HCT116 (cell line): ENCODE results near the gene ZNF683. TPM values are rescaled to one million over a fixed set of nuclear protein-coding genes. Genes with fewer than 3 reads are reported as not detected.

Source experiments
- ATAC-seq: fragments of 200-7000 bp; cut with Tn5 transposase; 2 replicates; pipeline ENCODE4 v1.9.1; 2020; ENCODE audit warnings: mild to moderate bottlenecking, moderate library complexity
- BruUV-seq: library from RNA; stranded (reverse); fragments of 400-500 nt; replicated peaks from 2 replicates; lab custom pipeline; 2021; lab: Mats Ljungman, UMichigan
- CTCF ChIA-PET: fragments of 300-600 bp; sonication (Branson Sonifier 250); formaldehyde crosslinking; loops from one replicate; lab custom pipeline; 2021; ENCODE audit warnings: antibody characterized with exemption; lab: Charles Lee
- POLR2A ChIA-PET: fragments of 300-600, 350-600 bp; sonication (Branson Sonifier 250); formaldehyde crosslinking; loops from one replicate; lab custom pipeline; 2021; ENCODE audit warnings: antibody characterized with exemption; lab: Charles Lee
- RAD21 ChIA-PET, 2 experiments: fragments of 300-600 bp; sonication (Branson Sonifier 250); formaldehyde crosslinking; loops; one replicate each; lab custom pipeline; 2023; ENCODE audit warnings: low total read pairs in 2 of 2; ENCODE audit not compliant: uncharacterized antibody in 2 of 2, unreplicated experiment in 2 of 2, low non-redundant PET in 1 of 2; lab: Charles Lee
- DNase-seq: peaks from one replicate; pipeline ENCODE4 v3.0.0-alpha.2; 2010; ENCODE audit warnings: low read depth, low spot score
- H2AFZ ChIP-seq: fragments of 200-600 bp; shearing (Covaris generic), sonication (generic); 2 replicates; pipeline ENCODE4 v1.6.1; 2017; ENCODE audit warnings: low read depth, mixed run types, mixed read lengths, antibody characterized with exemption, low read length; ENCODE audit not compliant: poor library complexity, severe bottlenecking
- H3K27ac ChIP-seq: 2 replicates; pipeline ENCODE4 v1.5.1; 2012; ENCODE audit warnings: low read depth, low read length
- H3K27me3 ChIP-seq: fragments of 200-600 bp; sonication (generic); 2 replicates; pipeline ENCODE4 v1.6.1; 2016; ENCODE audit warnings: mixed run types, low read length, mixed read lengths; ENCODE audit not compliant: insufficient read depth
- H3K36me3 ChIP-seq, 2 experiments: fragments of 200-500 bp in 1 of 2; fragments of 200-600 bp in 1 of 2; sonication (Bioruptor generic) in 1 of 2; sonication (generic) in 1 of 2; 2 replicates each; pipeline versions ENCODE4 v1.5.1 to v1.6.1; 2014 to 2016; ENCODE audit warnings: low read length in 2 of 2, inconsistent platforms in 1 of 2, mixed read lengths in 1 of 2, mixed run types in 1 of 2; ENCODE audit not compliant: insufficient read depth in 2 of 2, control insufficient read depth in 1 of 2
- H3K4me1 ChIP-seq, 2 experiments: fragments of 200-600 bp in 1 of 2; sonication (generic) in 1 of 2; 2 replicates each; pipeline versions ENCODE4 v1.5.1 to v1.6.1; 2012 to 2017; ENCODE audit warnings: low read length in 2 of 2, inconsistent platforms in 1 of 2, mild to moderate bottlenecking in 1 of 2, mixed read lengths in 1 of 2, mixed run types in 1 of 2, moderate library complexity in 1 of 2; ENCODE audit not compliant: insufficient read depth in 2 of 2, control insufficient read depth in 1 of 2
- H3K4me2 ChIP-seq: fragments of 200-600 bp; sonication (generic); 2 replicates; pipeline ENCODE4 v1.6.1; 2017; ENCODE audit warnings: mixed run types, low read length, mixed read lengths
- H3K4me3 ChIP-seq, 2 experiments: fragments of 200-600 bp in 1 of 2; sonication (generic) in 1 of 2; replicated peaks in 1 of 2; 2 replicates each; pipeline ENCODE4 v1.5.1; 2011 to 2016; ENCODE audit warnings: low read length in 2 of 2, control low read depth in 1 of 2, low read depth in 1 of 2, mild to moderate bottlenecking in 1 of 2, mixed read lengths in 1 of 2, mixed run types in 1 of 2
- H3K79me2 ChIP-seq: fragments of 200-600 bp; sonication (generic); 2 replicates; pipeline ENCODE4 v1.6.1; 2017; ENCODE audit warnings: mild to moderate bottlenecking, mixed run types, low read length, moderate library complexity, mixed read lengths; ENCODE audit not compliant: insufficient read depth
- H3K9ac ChIP-seq: fragments of 200-600 bp; sonication (generic); 2 replicates; pipeline ENCODE4 v1.6.1; 2016; ENCODE audit warnings: low read length, mixed read lengths
- H3K9me2 ChIP-seq: fragments of 200-600 bp; sonication (generic), shearing (Covaris generic); 2 replicates; pipeline ENCODE4 v1.6.1; 2017; ENCODE audit warnings: mixed run types, mild to moderate bottlenecking, moderate library complexity; ENCODE audit not compliant: insufficient read depth
- H3K9me3 ChIP-seq, 2 experiments: fragments of 200-500 bp in 1 of 2; fragments of 200-600 bp in 1 of 2; sonication (Bioruptor generic) in 1 of 2; sonication (generic) in 1 of 2; 2 replicates each; pipeline ENCODE4 v1.6.1; 2014 to 2017; ENCODE audit warnings: low read length in 2 of 2, mixed read lengths in 2 of 2, inconsistent platforms in 1 of 2, low read depth in 1 of 2, mild to moderate bottlenecking in 1 of 2, mixed run types in 1 of 2, moderate library complexity in 1 of 2; ENCODE audit not compliant: control insufficient read depth in 1 of 2, insufficient read depth in 1 of 2
- H4K20me1 ChIP-seq: fragments of 200-600 bp; sonication (generic), shearing (Covaris generic); 2 replicates; pipeline ENCODE4 v1.6.1; 2017; ENCODE audit warnings: mixed run types, mild to moderate bottlenecking, moderate library complexity; ENCODE audit not compliant: insufficient read depth
- CBX3 ChIP-seq: IDR thresholded peaks from 2 replicates; pipeline ENCODE4 v1.6.1; 2012; ENCODE audit warnings: low read depth
- CEBPB ChIP-seq: IDR thresholded peaks from 2 replicates; pipeline ENCODE4 v1.6.1; 2012; ENCODE audit warnings: low read depth
- EZH2phosphoT487 ChIP-seq: fragments of 200-600 bp; IDR thresholded peaks from 2 replicates; pipeline ENCODE4 v1.6.1; 2018; ENCODE audit warnings: antibody characterized with exemption, borderline replicate concordance
- FOSL1 ChIP-seq: IDR thresholded peaks from 2 replicates; pipeline ENCODE4 v1.6.1; 2012; ENCODE audit warnings: low read depth
- JUND ChIP-seq: IDR thresholded peaks from 2 replicates; pipeline ENCODE4 v1.6.1; 2012
- POLR2A ChIP-seq: IDR thresholded peaks from 2 replicates; pipeline ENCODE4 v1.7.0; 2011; ENCODE audit warnings: borderline replicate concordance; ENCODE audit not compliant: insufficient read depth, insufficient read length; ENCODE audit errors: extremely low read depth
- REST ChIP-seq: IDR thresholded peaks from 2 replicates; pipeline ENCODE4 v1.6.1; 2012; ENCODE audit warnings: low read depth
- SIN3A ChIP-seq: IDR thresholded peaks from 2 replicates; pipeline ENCODE4 v1.6.1; 2012; ENCODE audit warnings: low read depth
- SP1 ChIP-seq: IDR thresholded peaks from 2 replicates; pipeline ENCODE4 v1.6.1; 2012; ENCODE audit warnings: low read depth
- ZFX ChIP-seq: fragments of 450-650 bp; IDR thresholded peaks from 2 replicates; pipeline ENCODE4 v1.6.1; 2017
- ZNF274 ChIP-seq: fragments of 200-500 bp; sonication (Bioruptor generic); IDR thresholded peaks from 2 replicates; pipeline ENCODE4 v1.6.1; 2014; ENCODE audit warnings: mild to moderate bottlenecking, low read depth, low read length, inconsistent platforms
- intact Hi-C: fragments of 100-400 bp; cut with micrococcal nuclease; formaldehyde crosslinking; loops from 2 replicates; pipeline ENCODE4 v1.10.0; 2022
- total RNA-seq: library from RNA; stranded (reverse); gene quantifications from one replicate; pipeline ENCODE4 v1.2.1, GENCODE V29; 2021; ENCODE audit not compliant: unreplicated experiment
- TF ChIP-seq, protein P1 (sequence below): IDR thresholded peaks from 2 replicates; pipeline ENCODE4 v1.6.1; 2012

Gene ZNF683
- total RNA-seq, 1 experiment from 2014 or later = not detected

- Histone ChIP-seq H3K79me2 (no peaks in the 10 kb centered on the region), H3K4me3 (no peak overlapping the region), H3K36me3 (no peaks in the 10 kb centered on the region), H2AFZ (no peak overlapping the region), H3K27me3 (no peaks in the 10 kb centered on the region; the same call in 1 of the 2 replicates), H3K4me2 (no peak overlapping the region), H4K20me1 (no peaks in the 10 kb centered on the region), H3K9me2 (no peaks in the 10 kb centered on the region), H3K9ac (no peak overlapping the region), H3K9me3 (no peaks in the 10 kb centered on the region), H3K4me1 (peaks cover 0 to 19% of the 10 kb centered on the region in 2 experiments; a peak in 3 of 4 replicates), H3K27ac (no peak overlapping the region)
- no TSS peak for BruUV-seq
- intact Hi-C loops = no loop called here
- ATAC-seq = no peak
- no peak for DNase-seq
- ChIA-PET RAD21 (no interaction called here), CTCF (no interaction called here), POLR2A (no interaction called here)
- TF ChIP-seq JUND (no peak), ZNF274 (no peak), ZFX (no peak), REST (no peak), CBX3 (no peak), EZH2phosphoT487 (no peak), POLR2A (no peak), SP1 (no peak), CEBPB (no peak), SIN3A (no peak), FOSL1 (no peak)
- TF ChIP-seq, protein P1, sequence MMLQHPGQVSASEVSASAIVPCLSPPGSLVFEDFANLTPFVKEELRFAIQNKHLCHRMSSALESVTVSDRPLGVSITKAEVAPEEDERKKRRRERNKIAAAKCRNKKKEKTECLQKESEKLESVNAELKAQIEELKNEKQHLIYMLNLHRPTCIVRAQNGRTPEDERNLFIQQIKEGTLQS = no peak
- TF ChIP-seq, all 23 proteins: peak for 0
Observed at GRCh38 chr1:26411624-26412074, 39.1 kb upstream of the ZNF683 start.
